ENCODE data around the gene SLC27A2.

- TF ChIP-seq, protein P1, sequence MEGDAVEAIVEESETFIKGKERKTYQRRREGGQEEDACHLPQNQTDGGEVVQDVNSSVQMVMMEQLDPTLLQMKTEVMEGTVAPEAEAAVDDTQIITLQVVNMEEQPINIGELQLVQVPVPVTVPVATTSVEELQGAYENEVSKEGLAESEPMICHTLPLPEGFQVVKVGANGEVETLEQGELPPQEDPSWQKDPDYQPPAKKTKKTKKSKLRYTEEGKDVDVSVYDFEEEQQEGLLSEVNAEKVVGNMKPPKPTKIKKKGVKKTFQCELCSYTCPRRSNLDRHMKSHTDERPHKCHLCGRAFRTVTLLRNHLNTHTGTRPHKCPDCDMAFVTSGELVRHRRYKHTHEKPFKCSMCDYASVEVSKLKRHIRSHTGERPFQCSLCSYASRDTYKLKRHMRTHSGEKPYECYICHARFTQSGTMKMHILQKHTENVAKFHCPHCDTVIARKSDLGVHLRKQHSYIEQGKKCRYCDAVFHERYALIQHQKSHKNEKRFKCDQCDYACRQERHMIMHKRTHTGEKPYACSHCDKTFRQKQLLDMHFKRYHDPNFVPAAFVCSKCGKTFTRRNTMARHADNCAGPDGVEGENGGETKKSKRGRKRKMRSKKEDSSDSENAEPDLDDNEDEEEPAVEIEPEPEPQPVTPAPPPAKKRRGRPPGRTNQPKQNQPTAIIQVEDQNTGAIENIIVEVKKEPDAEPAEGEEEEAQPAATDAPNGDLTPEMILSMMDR (IDR thresholded peaks at IDR 0.05; ENCODE audit: low read depth, low read length) = no peak
- no peak for TF ChIP-seq POLR2A (IDR thresholded peaks at IDR 0.05; ENCODE audit: extremely low read depth, insufficient read length)
- TF ChIP-seq, protein P2, sequence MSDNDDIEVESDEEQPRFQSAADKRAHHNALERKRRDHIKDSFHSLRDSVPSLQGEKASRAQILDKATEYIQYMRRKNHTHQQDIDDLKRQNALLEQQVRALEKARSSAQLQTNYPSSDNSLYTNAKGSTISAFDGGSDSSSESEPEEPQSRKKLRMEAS (IDR thresholded peaks at IDR 0.05; ENCODE audit: low read depth, low read length) = no peak
Measured at GRCh38 chr15:50225938-50226337, 43.9 kb downstream of the SLC27A2 start.
